Gastroesophageal sphincter (tissue), 3 donors: ENCODE data around the gene GLTP.

Experiments used
- EP300 ChIP-seq: sonication (generic); formaldehyde crosslinking; IDR thresholded peaks from one replicate; pipeline ENCODE4 v1.6.1; 2017; ENCODE audit warnings: antibody characterized with exemption, mild to moderate bottlenecking
- POLR2A ChIP-seq, 2 donors: fragments of 450-650 bp; IDR thresholded peaks; one replicate each; pipeline ENCODE4 v1.6.1; 2017; ENCODE audit warnings: antibody characterized with exemption in 2 of 2, mild to moderate bottlenecking in 2 of 2, moderate library complexity in 1 of 2
- TF ChIP-seq, protein P1 (sequence below), 4 experiments: fragments of 200-600 bp in 2 of 4; fragments of 450-650 bp in 2 of 4; sonication (generic) in 1 of 4; IDR thresholded peaks; one replicate each; pipeline ENCODE4 v1.5.1; 2017 to 2019; ENCODE audit warnings: antibody characterized with exemption in 4 of 4, mild to moderate bottlenecking in 2 of 4, moderate library complexity in 2 of 4

DNA sequence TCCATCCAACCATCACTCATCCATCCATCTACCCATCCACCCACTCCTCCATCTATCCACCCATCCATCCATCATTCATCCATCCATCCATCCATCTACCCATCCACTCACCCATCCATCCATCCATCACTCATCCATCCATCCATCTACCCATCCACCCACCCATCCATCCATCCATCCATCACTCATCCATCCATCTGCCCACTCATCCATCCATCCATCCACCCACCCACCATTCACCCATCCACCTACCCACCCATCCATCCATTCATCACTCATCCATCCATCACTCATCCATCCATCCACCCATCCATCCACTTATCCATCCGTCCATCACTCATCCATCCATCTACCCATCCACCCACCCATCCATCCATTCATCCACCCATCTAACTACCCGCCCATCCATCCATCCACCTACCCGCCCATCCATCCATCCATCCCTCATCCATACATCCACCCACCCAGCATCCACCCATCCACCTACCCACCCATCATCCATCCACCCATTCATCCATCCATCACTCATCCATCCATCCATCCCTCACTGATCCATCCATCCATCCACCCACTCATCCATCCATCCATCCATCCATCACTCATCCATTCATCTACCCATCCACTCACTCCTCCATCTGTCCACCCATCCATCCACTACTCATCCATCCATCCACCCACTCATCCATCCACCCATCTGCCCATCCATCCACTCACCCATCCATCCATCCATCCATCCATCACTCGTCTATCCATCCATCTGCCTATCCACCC, 71.3 kb downstream of the GLTP start:
- TF ChIP-seq, protein P1, sequence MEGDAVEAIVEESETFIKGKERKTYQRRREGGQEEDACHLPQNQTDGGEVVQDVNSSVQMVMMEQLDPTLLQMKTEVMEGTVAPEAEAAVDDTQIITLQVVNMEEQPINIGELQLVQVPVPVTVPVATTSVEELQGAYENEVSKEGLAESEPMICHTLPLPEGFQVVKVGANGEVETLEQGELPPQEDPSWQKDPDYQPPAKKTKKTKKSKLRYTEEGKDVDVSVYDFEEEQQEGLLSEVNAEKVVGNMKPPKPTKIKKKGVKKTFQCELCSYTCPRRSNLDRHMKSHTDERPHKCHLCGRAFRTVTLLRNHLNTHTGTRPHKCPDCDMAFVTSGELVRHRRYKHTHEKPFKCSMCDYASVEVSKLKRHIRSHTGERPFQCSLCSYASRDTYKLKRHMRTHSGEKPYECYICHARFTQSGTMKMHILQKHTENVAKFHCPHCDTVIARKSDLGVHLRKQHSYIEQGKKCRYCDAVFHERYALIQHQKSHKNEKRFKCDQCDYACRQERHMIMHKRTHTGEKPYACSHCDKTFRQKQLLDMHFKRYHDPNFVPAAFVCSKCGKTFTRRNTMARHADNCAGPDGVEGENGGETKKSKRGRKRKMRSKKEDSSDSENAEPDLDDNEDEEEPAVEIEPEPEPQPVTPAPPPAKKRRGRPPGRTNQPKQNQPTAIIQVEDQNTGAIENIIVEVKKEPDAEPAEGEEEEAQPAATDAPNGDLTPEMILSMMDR (IDR thresholded peaks at IDR 0.05), result no peak
- no peak for TF ChIP-seq POLR2A (IDR thresholded peaks at IDR 0.05)
- TF ChIP-seq EP300, result no peak
